IMR-90 (cell line): ENCODE measurements around the gene MINK1. TPM values are rescaled to one million over a fixed set of nuclear protein-coding genes. Genes with fewer than 3 reads are reported as not detected.

Experiments
- ATAC-seq: fragments of 200-7000 bp; cut with Tn5 transposase; 2 replicates; pipeline ENCODE4 v1.9.1; 2020; ENCODE audit warnings: low read depth, mild to moderate bottlenecking, moderate library complexity
- BruUV-seq: library from RNA; stranded (reverse); fragments of 400-500 nt; replicated peaks from 2 replicates; lab custom pipeline; 2021; lab: Mats Ljungman, UMichigan
- CTCF ChIA-PET: fragments of 300-600 bp; formaldehyde crosslinking; extraction: SDS; loops from one replicate; lab custom pipeline; 2021; ENCODE audit warnings: antibody characterized with exemption; lab: Yijun Ruan, JAX
- POLR2A ChIA-PET: fragments of 300-600 bp; sonication (Branson Sonifier 250); formaldehyde crosslinking; loops from one replicate; lab custom pipeline; 2022; ENCODE audit warnings: antibody characterized with exemption; ENCODE audit not compliant: unreplicated experiment; lab: Charles Lee
- DNase-seq: peaks from one replicate; pipeline ENCODE4 v3.0.0; 2013
- H2AFZ ChIP-seq: replicated peaks from 2 replicates; pipeline ENCODE3; 2013; ENCODE audit warnings: low read length, mild to moderate bottlenecking; ENCODE audit not compliant: poor library complexity
- H2AK5ac ChIP-seq: 2 replicates; pipeline ENCODE4 v1.6.1; 2013; ENCODE audit warnings: low read depth, low read length, inconsistent platforms
- H2AK9ac ChIP-seq: replicated peaks from 2 replicates; pipeline ENCODE3; 2013; ENCODE audit warnings: mild to moderate bottlenecking, low read depth, low read length, moderate library complexity; ENCODE audit not compliant: poor library complexity
- H2BK120ac ChIP-seq: 2 replicates; pipeline ENCODE4 v1.6.1; 2013; ENCODE audit warnings: low read depth, low read length, inconsistent platforms
- H2BK15ac ChIP-seq: 3 replicates; pipeline ENCODE4 v1.6.1; 2013; ENCODE audit warnings: low read depth, low read length, inconsistent platforms
- H2BK20ac ChIP-seq: 2 replicates; pipeline ENCODE4 v1.6.1; 2013; ENCODE audit warnings: low read depth, mild to moderate bottlenecking, inconsistent platforms, low read length, moderate library complexity
- H2BK5ac ChIP-seq: 2 replicates; pipeline ENCODE4 v1.6.1; 2013; ENCODE audit warnings: mild to moderate bottlenecking, low read depth, low read length, inconsistent platforms; ENCODE audit not compliant: poor library complexity, severe bottlenecking
- H3K14ac ChIP-seq: replicated peaks from 2 replicates; pipeline ENCODE4 v1.6.1; 2013; ENCODE audit warnings: low read depth, low read length, inconsistent platforms
- H3K18ac ChIP-seq: 2 replicates; pipeline ENCODE4 v1.6.1; 2013; ENCODE audit warnings: low read depth, low read length, control low read depth
- H3K23ac ChIP-seq: 2 replicates; pipeline ENCODE4 v1.6.1; 2013; ENCODE audit warnings: low read depth, low read length, inconsistent platforms
- H3K27ac ChIP-seq: 2 replicates; pipeline ENCODE4 v1.5.1; 2013; ENCODE audit warnings: mild to moderate bottlenecking, control low read depth, low read length; ENCODE audit not compliant: insufficient read depth
- H3K27me3 ChIP-seq: 2 replicates; pipeline ENCODE4 v1.6.1; 2013; ENCODE audit warnings: low read length; ENCODE audit not compliant: control insufficient read depth, insufficient read depth
- H3K36me3 ChIP-seq: 2 replicates; pipeline ENCODE4 v1.6.1; 2013; ENCODE audit warnings: low read length, mixed read lengths; ENCODE audit not compliant: control insufficient read depth, insufficient read depth
- H3K4ac ChIP-seq: 2 replicates; pipeline ENCODE4 v1.6.1; 2013; ENCODE audit warnings: low read depth, low read length, inconsistent platforms
- H3K4me1 ChIP-seq: 2 replicates; pipeline ENCODE4 v1.6.1; 2013; ENCODE audit warnings: low read length, mixed read lengths; ENCODE audit not compliant: control insufficient read depth, insufficient read depth
- H3K4me2 ChIP-seq: 2 replicates; pipeline ENCODE4 v1.6.1; 2013; ENCODE audit warnings: low read depth, mild to moderate bottlenecking, control low read depth, low read length, moderate library complexity
- H3K4me3 ChIP-seq: 2 replicates; pipeline ENCODE4 v1.5.1; 2013; ENCODE audit warnings: low read depth, mild to moderate bottlenecking, control low read depth, low read length, moderate library complexity; ENCODE audit not compliant: insufficient read depth
- H3K56ac ChIP-seq: 2 replicates; pipeline ENCODE4 v1.6.1; 2013; ENCODE audit warnings: low read length, inconsistent platforms; ENCODE audit not compliant: insufficient read depth; ENCODE audit errors: extremely low read depth
- H3K79me1 ChIP-seq, 2 experiments: 2 replicates each; pipeline ENCODE4 v1.6.1; 2013; ENCODE audit warnings: low read length in 2 of 2, inconsistent platforms in 1 of 2, low read depth in 1 of 2
- H3K9ac ChIP-seq: 2 replicates; pipeline ENCODE4 v1.6.1; 2013; ENCODE audit warnings: low read depth, low read length, control low read depth
- H3K9me1 ChIP-seq: 2 replicates; pipeline ENCODE4 v1.6.1; 2013; ENCODE audit warnings: low read length, inconsistent platforms; ENCODE audit not compliant: insufficient read depth
- H3K9me3 ChIP-seq: 2 replicates; pipeline ENCODE4 v1.6.1; 2013; ENCODE audit warnings: low read length; ENCODE audit not compliant: control insufficient read depth, insufficient read depth
- H4K20me1 ChIP-seq: 2 replicates; pipeline ENCODE4 v1.6.1; 2013; ENCODE audit warnings: low read length, inconsistent platforms; ENCODE audit not compliant: insufficient read depth
- H4K5ac ChIP-seq: 2 replicates; pipeline ENCODE4 v1.6.1; 2013; ENCODE audit warnings: mild to moderate bottlenecking, low read depth, low read length, control low read depth
- H4K8ac ChIP-seq, 2 experiments: 2 replicates each; pipeline ENCODE4 v1.6.1; 2013; ENCODE audit warnings: low read depth in 2 of 2, low read length in 2 of 2, control low read depth in 1 of 2, inconsistent platforms in 1 of 2
- H4K91ac ChIP-seq: 2 replicates; pipeline ENCODE4 v1.6.1; 2013; ENCODE audit warnings: low read depth, low read length, inconsistent platforms; ENCODE audit not compliant: insufficient read depth
- BHLHE40 ChIP-seq: fragments of 150-350 bp; IDR thresholded peaks from 2 replicates; pipeline ENCODE4 v1.6.1; 2016; ENCODE audit warnings: mild to moderate bottlenecking, low read depth, low read length
- CEBPB ChIP-seq: IDR thresholded peaks from 2 replicates; pipeline ENCODE4 v1.6.1; 2012; ENCODE audit warnings: low read depth, low read length, improper control_type of control experiment
- CTCF ChIP-seq: conservative IDR thresholded peaks from 2 replicates; pipeline ENCODE4 v1.5.1; 2012; ENCODE audit warnings: mild to moderate bottlenecking, low read depth, low read length, improper control_type of control experiment
- MAFK ChIP-seq: IDR thresholded peaks from 2 replicates; pipeline ENCODE4 v1.6.1; 2012; ENCODE audit warnings: low read depth, low read length, improper control_type of control experiment
- MAZ ChIP-seq: IDR thresholded peaks from 2 replicates; pipeline ENCODE4 v1.6.1; 2012; ENCODE audit warnings: low read depth, mild to moderate bottlenecking, low read length, improper control_type of control experiment, moderate library complexity, borderline replicate concordance
- MXI1 ChIP-seq: IDR thresholded peaks from 2 replicates; pipeline ENCODE4 v1.6.1; 2012; ENCODE audit warnings: low read depth, mild to moderate bottlenecking, low read length, moderate library complexity, borderline replicate concordance
- POLR2A ChIP-seq: IDR thresholded peaks from 2 replicates; pipeline ENCODE4 v1.6.1; 2012; ENCODE audit warnings: mild to moderate bottlenecking, low read depth, low read length
- RAD21 ChIP-seq: IDR thresholded peaks from 2 replicates; pipeline ENCODE4 v1.6.1; 2012; ENCODE audit warnings: low read length, improper control_type of control experiment
- RCOR1 ChIP-seq: IDR thresholded peaks from 2 replicates; pipeline ENCODE4 v1.6.1; 2012; ENCODE audit warnings: mild to moderate bottlenecking, low read length, improper control_type of control experiment; ENCODE audit not compliant: insufficient replicate concordance
- RFX5 ChIP-seq: IDR thresholded peaks from 2 replicates; pipeline ENCODE4 v1.8.0; 2012; ENCODE audit warnings: low read depth, mild to moderate bottlenecking, low read length, moderate library complexity
- SMC3 ChIP-seq: fragments of 150-350 bp; IDR thresholded peaks from 2 replicates; pipeline ENCODE4 v1.6.1; 2016; ENCODE audit warnings: low read depth, mild to moderate bottlenecking, antibody characterized with exemption, low read length, moderate library complexity
- WGBS, 2 experiments: methylation state at CpG; one replicate each; pipeline versions ENCODE4 v1.1.5 to v1.1.7; 2013; ENCODE audit warnings: missing lambda C conversion rate in 2 of 2; ENCODE audit not compliant: insufficient read length in 1 of 2; ENCODE audit errors: extremely low coverage in 2 of 2; 5-methylcytosine and 5-hydroxymethylcytosine counted together
- dilution Hi-C: fragments of 300-500 bp; cut with HindIII; formaldehyde crosslinking; loops from one replicate; pipeline ENCODE4 v1.14.3; 2018; ENCODE audit warnings: low sequenced_read_pairs; ENCODE audit not compliant: unreplicated experiment
- in situ Hi-C: fragments of 300-500 bp; cut with MboI; formaldehyde crosslinking; loops from 3 replicates; pipeline ENCODE4 v1.14.3; 2019; ENCODE audit warnings: low sequenced_read_pairs, inconsistent platforms, mixed read lengths
- intact Hi-C: fragments of 100-400 bp; cut with micrococcal nuclease; formaldehyde crosslinking; loops from 2 replicates; pipeline ENCODE4 v1.10.0; 2022
- polyA plus RNA-seq, 3 experiments: library from polyadenylated mRNA; depleted of rRNA; stranded (reverse); fragments of >200 nt; gene quantifications; 2 replicates each; pipeline ENCODE4 v1.2.3, GENCODE V29; 2012; ENCODE audit warnings: low replicate concordance in 1 of 3
- total RNA-seq: library from RNA; depleted of rRNA; stranded (reverse); fragments of >200 nt; gene quantifications from 2 replicates; pipeline ENCODE4 v1.2.3, GENCODE V29; 2012
- TF ChIP-seq, protein P1 (sequence below): fragments of 150-350 bp; IDR thresholded peaks from 2 replicates; pipeline ENCODE4 v1.6.1; 2016; ENCODE audit warnings: low read depth, mild to moderate bottlenecking, low read length, moderate library complexity, borderline replicate concordance

The MINK1 gene
- total and polyA plus RNA-seq, 2 of the 4 experiments (the other 2 are of a cell fraction) = 12.2 to 40.9 TPM

GRCh38 chr17:4815043-4815675, 18.0 kb upstream of the MINK1 start:
- 100% methylated on average over 3 of the region's 7 CpGs; no CpG with 5 or more reads in 1 of the 2 experiments for WGBS, 2 experiments
- H4K8ac ChIP-seq = no peak overlapping the region
- TF ChIP-seq RAD21 (no peak), MAFK (no peak), POLR2A (no peak), CTCF (no peak), MXI1 (no peak), RFX5 (no peak), RCOR1 (no peak), BHLHE40 (no peak), SMC3 (no peak; the same call in 1 of the 2 replicates), CEBPB (no peak), MAZ (no peak)
- TF ChIP-seq, protein P1, sequence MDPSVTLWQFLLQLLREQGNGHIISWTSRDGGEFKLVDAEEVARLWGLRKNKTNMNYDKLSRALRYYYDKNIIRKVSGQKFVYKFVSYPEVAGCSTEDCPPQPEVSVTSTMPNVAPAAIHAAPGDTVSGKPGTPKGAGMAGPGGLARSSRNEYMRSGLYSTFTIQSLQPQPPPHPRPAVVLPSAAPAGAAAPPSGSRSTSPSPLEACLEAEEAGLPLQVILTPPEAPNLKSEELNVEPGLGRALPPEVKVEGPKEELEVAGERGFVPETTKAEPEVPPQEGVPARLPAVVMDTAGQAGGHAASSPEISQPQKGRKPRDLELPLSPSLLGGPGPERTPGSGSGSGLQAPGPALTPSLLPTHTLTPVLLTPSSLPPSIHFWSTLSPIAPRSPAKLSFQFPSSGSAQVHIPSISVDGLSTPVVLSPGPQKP = no peak
- H4K20me1 ChIP-seq = peaks cover 11% of the 10 kb centered on the region
- H3K56ac ChIP-seq = no peak overlapping the region
- H3K36me3 ChIP-seq = peaks cover 47% of the 10 kb centered on the region
- no peaks in the 10 kb centered on the region for H3K4me1 ChIP-seq
- ATAC-seq = no peak
- no peak overlapping the region for H3K14ac ChIP-seq
- dilution Hi-C loops (no loop called here), intact Hi-C loops (no loop called here), in situ Hi-C loops (no loop called here)
- H3K9me3 ChIP-seq = no peaks in the 10 kb centered on the region
- no peak overlapping the region for H3K18ac ChIP-seq
- H4K5ac ChIP-seq = no peak overlapping the region
- H2AK9ac ChIP-seq = no peak overlapping the region
- no peak overlapping the region for H3K4ac ChIP-seq
- H2BK20ac ChIP-seq = no peak overlapping the region
- H3K4me2 ChIP-seq = no peak overlapping the region
- H3K9me1 ChIP-seq = 0 out of 2 replicates have a peak, but pooled peaks cover 4% of the 10 kb centered on the region
- CTCF ChIA-PET = no interaction called here
- no peak for DNase-seq
- no peak overlapping the region for H2BK5ac ChIP-seq
- H3K27ac ChIP-seq = no peak overlapping the region
- H3K27me3 ChIP-seq = no peaks in the 10 kb centered on the region
- H2AFZ ChIP-seq = no peak overlapping the region
- H2BK15ac ChIP-seq = no peak overlapping the region
- no peaks in the 10 kb centered on the region; a peak in 1 of 4 replicates for H3K79me1 ChIP-seq
- no peak overlapping the region for H3K4me3 ChIP-seq
- no peak overlapping the region for H2BK120ac ChIP-seq
- H4K91ac ChIP-seq = no peak overlapping the region
- no peak overlapping the region for H3K23ac ChIP-seq
- POLR2A ChIA-PET = no interaction called here
- no TSS peak for BruUV-seq
- no peak overlapping the region for H3K9ac ChIP-seq
- no peak overlapping the region for H2AK5ac ChIP-seq
